ENCODE results near the gene NRG3.

NRG3 gene

GRCh38 chr10:81963606-81964005, 88.6 kb downstream of the NRG3 start:
- no peak for TF ChIP-seq CTCF (IDR thresholded peaks at IDR 0.05; ENCODE audit: low read depth, low read length)
- no peaks in the 10 kb centered on the region for H3K36me3 ChIP-seq
- no peaks in the 10 kb centered on the region for H3K9me3 ChIP-seq
- no peaks in the 10 kb centered on the region for H3K27me3 ChIP-seq
- no peaks in the 10 kb centered on the region for H3K4me1 ChIP-seq
- H3K4me3 ChIP-seq (ENCODE audit: low read depth, low read length): no peak overlapping the region
- no peak for DNase-seq

- TF ChIP-seq CTCF (IDR thresholded peaks at IDR 0.05; ENCODE audit: low read depth, low read length): no peak
Observed at GRCh38 chr10:81967716-81968115, 92.7 kb downstream of the NRG3 start.

GRCh38 chr10:81969136-81969535, 94.1 kb downstream of the NRG3 start:
- H3K4me1 ChIP-seq: no peaks in the 10 kb centered on the region
- DNase-seq: no peak
- no peaks in the 10 kb centered on the region for H3K9me3 ChIP-seq
- no peak for TF ChIP-seq CTCF (IDR thresholded peaks at IDR 0.05; ENCODE audit: low read depth, low read length)
- no peaks in the 10 kb centered on the region for H3K27me3 ChIP-seq
- H3K36me3 ChIP-seq: no peaks in the 10 kb centered on the region
- H3K4me3 ChIP-seq (ENCODE audit: low read depth, low read length): no peak overlapping the region

More at GRCh38 chr10:81967716-81968115, 92.7 kb downstream of the NRG3 start:
- Histone ChIP-seq H3K36me3 (no peaks in the 10 kb centered on the region), H3K9me3 (no peaks in the 10 kb centered on the region), H3K27me3 (no peaks in the 10 kb centered on the region), H3K4me3 (ENCODE audit: low read depth, low read length) (no peak overlapping the region), H3K4me1 (no peaks in the 10 kb centered on the region)
- no peak for DNase-seq

- DNase-seq: no peak
- H3K9me3 ChIP-seq: no peaks in the 10 kb centered on the region
- H3K4me3 ChIP-seq (ENCODE audit: low read depth, low read length): no peak overlapping the region
- no peaks in the 10 kb centered on the region for H3K4me1 ChIP-seq
- H3K36me3 ChIP-seq: no peaks in the 10 kb centered on the region
- no peak for TF ChIP-seq CTCF (IDR thresholded peaks at IDR 0.05; ENCODE audit: low read depth, low read length)
- H3K27me3 ChIP-seq: no peaks in the 10 kb centered on the region
Observed at GRCh38 chr10:81978238-81978637, 103.2 kb downstream of the NRG3 start.

- Histone ChIP-seq H3K27me3 (no peaks in the 10 kb centered on the region), H3K4me3 (ENCODE audit: low read depth, low read length) (no peak overlapping the region), H3K36me3 (no peaks in the 10 kb centered on the region), H3K4me1 (no peaks in the 10 kb centered on the region), H3K9me3 (no peaks in the 10 kb centered on the region)
- no peak for TF ChIP-seq CTCF (IDR thresholded peaks at IDR 0.05; ENCODE audit: low read depth, low read length)
- DNase-seq: no peak
Observed at GRCh38 chr10:81981724-81982123, 106.7 kb downstream of the NRG3 start.

GRCh38 chr10:81984428-81984827, 109.4 kb downstream of the NRG3 start:
- TF ChIP-seq CTCF (IDR thresholded peaks at IDR 0.05; ENCODE audit: low read depth, low read length): no peak
- Histone ChIP-seq H3K4me1 (no peaks in the 10 kb centered on the region), H3K27me3 (no peaks in the 10 kb centered on the region), H3K36me3 (no peaks in the 10 kb centered on the region), H3K4me3 (ENCODE audit: low read depth, low read length) (no peak overlapping the region), H3K9me3 (no peaks in the 10 kb centered on the region)
- no peak for DNase-seq

Measured in BE2C (cell line).